Measurements from ENCODE around the gene PARP2.

GRCh38 chr14:20383032-20383431 lies 39.6 kb downstream of the PARP2 start:
- no peak for TF ChIP-seq POLR2A (IDR thresholded peaks at IDR 0.05; ENCODE audit: low read depth, low read length)
- no peak for TF ChIP-seq POLR2AphosphoS5 (IDR thresholded peaks at IDR 0.05; ENCODE audit: low read depth, low read length)
- TF ChIP-seq TAF1 (IDR thresholded peaks at IDR 0.05; ENCODE audit: borderline replicate concordance, low read depth, low read length) = no peak
